Astrocyte (in vitro differentiated cells and primary cell): ENCODE data around the gene DNAH2. TPM values are rescaled to one million over a fixed set of nuclear protein-coding genes. Genes with fewer than 3 reads are reported as not detected.
A peak's percentile ranks its signal among the peaks of the same experiment; 100 is the strongest.

ENCODE experiments used
- DNase-seq: peaks from one replicate; pipeline ENCODE4 v3.0.0-alpha.2; 2010; ENCODE audit warnings: low read depth
- FAIRE-seq: peaks from 2 replicates; lab custom pipeline; 2011; peaks lifted over from hg19 to GRCh38; lab: Jason Lieb, UNC
- H2AFZ ChIP-seq: 2 replicates; pipeline ENCODE4 v1.6.0; 2012; ENCODE audit warnings: low read depth, low read length, inconsistent platforms
- H3K27ac ChIP-seq: 2 replicates; pipeline ENCODE4 v1.5.1; 2011; ENCODE audit warnings: low read depth, low read length, inconsistent platforms
- H3K27me3 ChIP-seq: 2 replicates; pipeline ENCODE4 v1.6.0; 2011; ENCODE audit warnings: low read length, inconsistent platforms; ENCODE audit not compliant: insufficient read depth
- H3K36me3 ChIP-seq: 2 replicates; pipeline ENCODE4 v1.5.1; 2011; ENCODE audit warnings: low read length, inconsistent platforms; ENCODE audit not compliant: insufficient read depth
- H3K4me1 ChIP-seq: 2 replicates; pipeline ENCODE4 v1.5.1; 2011; ENCODE audit warnings: low read length, inconsistent platforms; ENCODE audit not compliant: insufficient read depth
- H3K4me2 ChIP-seq: 2 replicates; pipeline ENCODE4 v1.6.0; 2012; ENCODE audit warnings: low read length, inconsistent platforms
- H3K4me3 ChIP-seq: 2 replicates; pipeline ENCODE4 v1.5.1; 2011; ENCODE audit warnings: low read depth, mild to moderate bottlenecking, low read length, inconsistent platforms; ENCODE audit not compliant: insufficient read depth
- H3K79me2 ChIP-seq: 2 replicates; pipeline ENCODE4 v1.6.0; 2012; ENCODE audit warnings: mild to moderate bottlenecking, low read length, inconsistent platforms; ENCODE audit not compliant: insufficient read depth
- H3K9ac ChIP-seq: 2 replicates; pipeline ENCODE4 v1.6.0; 2012; ENCODE audit warnings: mild to moderate bottlenecking, low read length, inconsistent platforms
- H3K9me3 ChIP-seq: 2 replicates; pipeline ENCODE4 v1.5.1; 2012; ENCODE audit warnings: low read depth, mild to moderate bottlenecking, low read length, inconsistent platforms; ENCODE audit not compliant: insufficient read depth
- H4K20me1 ChIP-seq: 2 replicates; pipeline ENCODE4 v1.6.0; 2012; ENCODE audit warnings: low read length, inconsistent platforms; ENCODE audit not compliant: insufficient read depth
- H3K27ac Mint-ChIP-seq: one replicate; pipeline ENCODE4 v1.8.0; 2021; ENCODE audit warnings: mild to moderate bottlenecking, mixed read lengths; ENCODE audit not compliant: unreplicated experiment
- H3K27me3 Mint-ChIP-seq: one replicate; pipeline ENCODE4 v1.8.0; 2021; ENCODE audit warnings: low read depth, mixed read lengths; ENCODE audit not compliant: unreplicated experiment
- H3K36me3 Mint-ChIP-seq: one replicate; pipeline ENCODE4 v1.8.0; 2021; ENCODE audit warnings: low read depth, mixed read lengths; ENCODE audit not compliant: unreplicated experiment
- H3K4me1 Mint-ChIP-seq: one replicate; pipeline ENCODE4 v1.8.0; 2021; ENCODE audit warnings: low read depth, mixed read lengths; ENCODE audit not compliant: unreplicated experiment
- H3K4me3 Mint-ChIP-seq: one replicate; pipeline ENCODE4 v1.8.0; 2021; ENCODE audit warnings: mild to moderate bottlenecking, moderate library complexity, mixed read lengths; ENCODE audit not compliant: unreplicated experiment
- H3K9me3 Mint-ChIP-seq: one replicate; pipeline ENCODE4 v1.8.0; 2021; ENCODE audit warnings: mild to moderate bottlenecking, mixed read lengths; ENCODE audit not compliant: unreplicated experiment
- CTCF ChIP-seq: IDR thresholded peaks from 2 replicates; pipeline ENCODE4 v1.5.1; 2011; ENCODE audit warnings: low read depth, mild to moderate bottlenecking, inconsistent platforms, low read length, moderate library complexity; ENCODE audit not compliant: insufficient read depth
- EZH2 ChIP-seq: IDR thresholded peaks from 2 replicates; pipeline ENCODE4 v1.6.1; 2012; ENCODE audit warnings: mild to moderate bottlenecking, low read length, inconsistent platforms; ENCODE audit not compliant: insufficient read depth
- total RNA-seq: library from RNA; stranded (reverse); gene quantifications from 2 replicates; pipeline ENCODE4 v1.2.1, GENCODE V29; 2021

Gene DNAH2
- total RNA-seq, 1 donor from 2014 or later = 0.11 TPM

- H3K27ac ChIP-seq = no peak overlapping the region
- Mint-ChIP-seq H3K27ac (peak overlapping the region; percentile 34), H3K4me3 (peak overlapping the region; percentile 40), H3K36me3 (peaks cover 24% of the 10 kb centered on the region), H3K4me1 (peaks cover 11% of the 10 kb centered on the region), H3K9me3 (no peaks in the 10 kb centered on the region), H3K27me3 (no peaks in the 10 kb centered on the region)
- TF ChIP-seq EZH2 (no peak), CTCF (no peak)
- no peak overlapping the region for H3K4me3 ChIP-seq
- peaks cover 23% of the 10 kb centered on the region for H3K4me1 ChIP-seq
- H3K9ac ChIP-seq = no peak overlapping the region
- FAIRE-seq = no peak
- H2AFZ ChIP-seq = no peak overlapping the region
- no peak overlapping the region for H3K4me2 ChIP-seq
- H3K79me2 ChIP-seq = peaks cover 7% of the 10 kb centered on the region
- H3K36me3 ChIP-seq = peaks cover 11% of the 10 kb centered on the region
- DNase-seq = no peak
- H3K9me3 ChIP-seq = no peaks in the 10 kb centered on the region
- peaks cover 46% of the 10 kb centered on the region for H4K20me1 ChIP-seq
- H3K27me3 ChIP-seq = no peaks in the 10 kb centered on the region
These were observed 134.7 kb downstream of the DNAH2 start for GRCh38 chr17:7852262-7852670.

- no peak overlapping the region for H2AFZ ChIP-seq
- no peaks in the 10 kb centered on the region for H3K9me3 ChIP-seq
- no peak overlapping the region for H3K4me3 Mint-ChIP-seq
- no peak overlapping the region for H3K9ac ChIP-seq
- peaks cover 8% of the 10 kb centered on the region for H3K79me2 ChIP-seq
- peaks cover 25% of the 10 kb centered on the region for H3K4me1 ChIP-seq
- H3K9me3 Mint-ChIP-seq = no peaks in the 10 kb centered on the region
- no peak overlapping the region for H3K4me3 ChIP-seq
- DNase-seq (no peak), FAIRE-seq (no peak)
- peaks cover 24% of the 10 kb centered on the region for H3K36me3 Mint-ChIP-seq
- H3K27ac Mint-ChIP-seq = no peak overlapping the region
- peaks cover 46% of the 10 kb centered on the region for H4K20me1 ChIP-seq
- no peaks in the 10 kb centered on the region for H3K27me3 ChIP-seq
- H3K4me1 Mint-ChIP-seq = peaks cover 11% of the 10 kb centered on the region
- H3K27me3 Mint-ChIP-seq = no peaks in the 10 kb centered on the region
- H3K27ac ChIP-seq = no peak overlapping the region
- no peak overlapping the region for H3K4me2 ChIP-seq
- TF ChIP-seq CTCF (no peak), EZH2 (no peak)
- peaks cover 11% of the 10 kb centered on the region for H3K36me3 ChIP-seq
These were observed 135.6 kb downstream of the DNAH2 start for GRCh38 chr17:7852919-7853690.

- FAIRE-seq = no peak
- Mint-ChIP-seq H3K27me3 (no peaks in the 10 kb centered on the region), H3K4me1 (peaks cover 14% of the 10 kb centered on the region), H3K27ac (peak overlapping the region; percentile 64), H3K9me3 (no peaks in the 10 kb centered on the region), H3K4me3 (peak overlapping the region; percentile 45), H3K36me3 (peaks cover 24% of the 10 kb centered on the region)
- H3K27me3 ChIP-seq = no peaks in the 10 kb centered on the region
- H3K4me2 ChIP-seq = no peak overlapping the region
- no peaks in the 10 kb centered on the region for H3K9me3 ChIP-seq
- no peak overlapping the region for H3K27ac ChIP-seq
- DNase-seq = no peak
- peaks cover 11% of the 10 kb centered on the region for H3K36me3 ChIP-seq
- H3K9ac ChIP-seq = no peak overlapping the region
- peaks cover 13% of the 10 kb centered on the region for H3K79me2 ChIP-seq
- TF ChIP-seq EZH2 (no peak), CTCF (no peak)
- peaks cover 46% of the 10 kb centered on the region for H4K20me1 ChIP-seq
- H3K4me1 ChIP-seq = peaks cover 29% of the 10 kb centered on the region
- H2AFZ ChIP-seq = no peak overlapping the region
- no peak overlapping the region for H3K4me3 ChIP-seq
These were observed 136.1 kb downstream of the DNAH2 start for GRCh38 chr17:7853691-7854038.
